NCI-H2196 treated with DMSO at 0.1 percent for 48 hours (cell line): ENCODE measurements around the gene KIF26B.

ENCODE experiments used
- DNase-seq: peaks from one replicate; lab custom pipeline; 2025; ENCODE audit not compliant: unreplicated experiment; lab: John Stamatoyannopoulos, UW

Gene KIF26B

DNA sequence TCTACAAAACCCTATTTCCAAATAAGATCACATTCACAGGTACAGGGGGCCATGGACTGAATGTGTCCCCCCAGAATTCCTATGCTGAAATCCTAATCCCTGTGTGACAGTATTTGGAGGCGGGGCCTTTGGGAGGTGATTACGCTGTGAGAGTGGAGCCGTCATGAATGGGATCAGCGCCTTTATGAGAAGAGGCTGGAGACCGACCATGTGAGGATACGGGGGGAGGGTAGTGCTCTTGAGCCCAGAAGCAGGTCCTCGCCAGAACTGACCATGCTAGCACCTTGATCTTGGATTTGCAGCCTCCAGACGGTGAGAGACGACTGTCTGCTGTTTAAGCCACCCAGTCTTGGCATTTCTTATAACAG, 23.8 kb upstream of the KIF26B start:
- DNase-seq, result no peak

DNA sequence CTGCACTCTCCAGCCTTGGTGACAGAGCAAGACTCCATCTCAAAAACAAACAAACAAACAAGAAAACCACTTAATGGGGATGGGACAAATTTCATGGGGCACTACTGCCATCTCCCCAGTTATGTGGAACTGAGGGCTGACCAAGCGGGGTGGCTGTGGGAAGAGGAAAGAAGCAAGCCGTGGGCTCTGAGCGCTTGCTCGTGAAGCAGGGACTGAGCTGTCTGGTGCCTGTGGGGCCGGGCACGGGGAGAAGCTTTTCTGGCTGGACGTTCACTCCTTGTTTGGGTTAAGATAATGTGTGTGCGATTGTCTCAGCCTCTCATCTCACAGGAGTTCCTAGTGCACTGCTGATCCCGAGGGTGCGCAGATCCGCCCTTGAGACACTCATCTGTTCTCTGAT, 22.0 kb upstream of the KIF26B start:
- no peak for DNase-seq

DNA sequence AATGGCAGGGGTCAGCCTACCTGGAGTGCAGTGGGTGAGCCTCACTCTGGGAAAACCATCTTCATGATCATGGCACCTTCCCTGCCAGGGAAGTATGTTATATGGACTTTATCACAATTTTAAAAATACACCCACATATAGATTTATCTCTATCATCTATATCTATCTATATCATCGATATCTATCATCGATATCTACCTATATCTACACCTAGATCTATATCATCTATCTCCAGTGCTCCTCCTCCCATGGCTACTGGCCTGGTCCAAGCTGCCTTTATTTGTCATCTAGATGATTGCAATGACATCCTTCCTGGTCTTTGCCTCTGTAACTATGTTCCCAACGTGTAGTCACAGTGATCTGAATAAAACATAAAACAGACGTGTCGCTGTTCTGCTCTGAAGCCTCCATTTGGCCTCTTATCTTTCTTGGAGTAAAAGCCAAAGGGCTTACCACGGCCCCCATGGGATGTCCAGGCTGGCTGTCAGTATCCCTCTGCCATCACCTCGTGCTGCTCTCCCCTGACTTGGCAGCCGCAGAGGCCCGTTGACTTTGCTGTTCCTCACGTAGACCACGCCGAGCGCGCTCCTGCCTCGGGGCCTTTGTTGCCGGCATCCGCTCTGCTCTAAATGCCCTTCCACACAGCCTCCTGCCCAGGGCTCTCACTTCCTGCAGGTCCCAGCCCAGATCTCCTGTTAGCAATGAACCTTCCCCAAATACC, 20.6 kb upstream of the KIF26B start:
- no peak for DNase-seq

GRCh38 chr1:245142171-245142798, 12.5 kb upstream of the KIF26B start:
- no peak for DNase-seq

DNA sequence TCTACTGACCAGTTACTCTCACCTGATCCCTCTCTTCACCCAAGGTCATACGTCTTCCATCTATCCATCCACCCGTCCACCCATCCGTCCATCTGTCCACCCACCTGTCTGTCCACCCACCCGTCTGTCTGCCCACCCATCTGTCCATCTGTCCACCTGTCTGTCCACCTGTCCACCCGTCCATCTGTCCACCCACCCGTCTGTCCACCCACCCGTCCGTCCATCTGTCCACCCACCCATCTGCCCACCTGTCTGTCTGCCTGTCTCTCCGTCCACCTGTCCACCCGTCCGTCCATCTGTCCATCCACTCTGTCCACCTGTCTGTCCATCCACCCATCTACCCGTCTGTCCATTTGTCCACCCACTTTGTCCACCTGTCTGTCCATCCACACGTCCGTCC, 11.8 kb upstream of the KIF26B start:
- DNase-seq, result no peak

DNA sequence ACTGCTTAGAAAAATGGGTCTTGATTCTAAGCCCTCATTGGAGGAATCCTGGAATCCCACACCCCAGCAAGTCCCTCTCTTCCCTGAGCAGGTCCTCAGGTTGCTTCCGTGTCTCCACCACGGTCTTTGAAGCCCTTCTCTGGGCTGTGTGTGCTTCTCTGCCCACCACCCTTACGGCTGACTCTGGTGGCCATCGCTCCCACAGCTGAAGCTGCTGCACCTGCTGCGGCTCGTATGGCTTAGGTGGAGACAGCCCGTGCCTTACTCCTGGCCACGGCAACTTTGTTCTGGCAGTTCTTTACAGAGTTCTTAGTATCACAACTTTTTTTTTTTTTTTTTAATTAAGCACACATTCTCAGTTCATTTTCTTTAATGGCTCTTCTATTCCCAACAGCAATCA, 10.9 kb upstream of the KIF26B start:
- DNase-seq, result no peak

- DNase-seq, result no peak
Measured at GRCh38 chr1:245148069-245148468, 6.7 kb upstream of the KIF26B start.

GRCh38 chr1:245148861-245149260, 5.9 kb upstream of the KIF26B start:
- DNase-seq, result no peak

- no peak for DNase-seq
Measured at GRCh38 chr1:245153081-245153551, 1.7 kb upstream of the KIF26B start.

GRCh38 chr1:245153552-245154428, 995 bp upstream of the KIF26B start:
- no peak for DNase-seq

DNA sequence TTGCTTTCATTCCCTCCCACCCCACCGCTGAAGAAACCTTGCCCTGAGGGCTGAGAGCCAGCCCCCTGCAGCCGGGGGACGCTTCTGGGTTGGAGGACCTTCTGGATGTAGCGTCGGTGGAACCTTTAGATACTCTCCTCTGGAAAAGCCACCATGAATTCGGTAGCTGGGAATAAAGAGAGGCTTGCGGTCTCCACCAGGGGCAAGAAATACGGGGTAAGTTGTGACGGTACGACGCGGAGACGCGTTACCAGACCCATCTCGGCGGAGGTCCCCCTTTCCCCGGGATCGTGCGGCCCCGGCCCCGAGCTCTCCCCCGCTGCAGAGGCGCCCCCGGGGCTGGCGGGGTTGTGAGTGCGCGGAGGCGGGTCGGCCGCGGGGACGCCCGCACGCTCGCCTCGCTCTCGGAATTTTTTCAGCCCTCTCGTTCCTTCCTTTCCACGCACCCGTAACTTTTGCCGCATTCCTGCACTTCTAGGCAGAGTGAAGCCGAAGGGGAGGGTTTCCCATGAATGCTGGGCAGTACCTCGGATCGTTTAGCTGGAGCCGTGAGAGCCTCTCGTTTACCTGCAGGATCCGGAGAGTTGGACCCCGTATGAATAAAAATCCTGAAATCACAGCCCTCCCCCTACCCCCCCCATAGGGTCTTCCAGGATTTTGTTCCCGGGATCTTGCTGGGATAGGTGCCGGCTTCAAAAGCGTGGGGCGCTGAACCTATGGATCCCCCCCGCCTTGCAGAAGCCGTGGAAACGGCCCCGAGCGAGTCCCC, 671 bp downstream of the KIF26B start:
- DNase-seq, result no peak

DNA sequence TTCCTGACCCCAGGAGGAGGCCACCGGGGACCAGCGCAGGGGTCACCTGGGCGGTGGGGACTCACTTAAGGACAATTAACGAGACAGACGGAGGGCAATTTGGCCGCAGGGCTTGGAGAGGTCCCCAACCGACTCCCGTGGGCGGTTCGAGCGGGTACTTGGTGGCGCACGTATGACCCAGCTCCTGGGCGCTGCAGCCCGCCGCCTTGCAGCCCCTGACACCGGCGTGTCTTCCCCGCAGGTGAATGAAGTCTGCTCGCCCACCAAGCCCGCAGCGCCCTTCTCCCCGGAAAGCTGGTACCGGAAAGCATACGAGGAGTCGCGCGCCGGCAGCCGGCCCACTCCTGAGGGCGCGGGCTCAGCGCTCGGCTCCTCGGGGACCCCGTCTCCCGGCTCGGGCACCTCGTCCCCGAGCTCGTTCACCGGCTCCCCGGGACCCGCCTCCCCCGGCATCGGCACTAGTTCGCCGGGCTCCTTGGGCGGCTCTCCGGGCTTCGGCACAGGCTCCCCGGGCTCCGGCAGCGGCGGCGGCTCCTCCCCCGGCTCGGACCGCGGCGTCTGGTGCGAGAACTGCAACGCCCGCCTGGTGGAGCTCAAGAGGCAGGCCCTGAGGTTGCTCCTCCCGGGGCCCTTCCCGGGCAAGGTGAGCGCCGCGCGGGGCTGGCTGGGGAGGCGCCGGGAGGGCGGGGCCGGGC, 1.4 kb downstream of the KIF26B start:
- DNase-seq, result peak; percentile 54

GRCh38 chr1:245156736-245157505, 2.1 kb downstream of the KIF26B start:
- peak; percentile 19 for DNase-seq

DNA sequence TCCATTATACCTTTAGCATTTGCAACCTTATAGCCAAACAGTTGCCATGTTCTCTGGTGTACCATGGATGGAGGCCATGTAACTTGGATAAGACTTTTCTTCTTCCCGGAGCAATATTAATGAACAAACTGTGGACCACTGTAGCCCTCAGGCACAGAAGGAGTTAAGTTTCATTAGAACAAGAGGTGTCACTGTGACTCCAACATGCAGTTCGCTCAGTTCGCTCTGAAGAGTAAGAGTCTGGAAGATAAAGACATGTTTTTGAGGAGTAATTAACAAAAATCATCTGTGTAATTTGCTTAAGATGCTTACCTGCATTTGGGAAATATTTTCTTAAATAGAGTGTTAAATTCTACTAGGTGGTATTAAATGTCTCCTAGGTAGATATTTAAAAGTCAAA, 4.1 kb downstream of the KIF26B start:
- no peak for DNase-seq

GRCh38 chr1:245160288-245160687, 5.5 kb downstream of the KIF26B start:
- no peak for DNase-seq

DNA sequence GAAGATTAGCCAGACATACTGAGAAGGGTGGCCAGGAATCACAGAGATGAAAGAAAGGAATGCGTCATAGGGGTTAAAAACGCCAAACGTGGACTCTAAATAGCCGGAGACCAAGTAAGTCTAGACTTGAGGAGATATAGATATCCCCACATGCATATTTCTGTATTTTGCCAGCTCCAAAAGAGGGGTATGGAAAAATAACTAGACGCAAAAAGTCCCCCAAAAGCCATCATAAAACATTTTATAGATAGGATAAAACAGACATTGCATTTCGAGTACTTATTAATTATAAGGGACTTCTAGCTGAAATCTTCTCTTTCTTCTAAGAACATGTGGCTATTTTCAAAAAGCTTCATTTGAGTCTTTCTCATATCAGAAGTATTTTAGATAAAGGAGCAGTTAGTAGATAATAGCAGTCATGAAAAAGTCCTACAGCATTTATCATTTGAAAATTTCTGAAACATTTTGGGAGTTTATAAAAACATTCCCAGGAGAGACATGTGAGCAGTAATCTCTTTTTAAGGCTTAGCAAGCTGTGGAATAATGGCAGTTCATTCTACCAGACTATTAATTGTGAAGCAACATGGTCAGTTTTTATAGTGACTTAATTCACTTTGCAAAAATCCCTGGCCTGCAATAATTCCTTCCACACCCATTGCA, 6.1 kb downstream of the KIF26B start:
- no peak for DNase-seq

- no peak for DNase-seq
Measured at GRCh38 chr1:245161866-245162265, 7.1 kb downstream of the KIF26B start.

- DNase-seq, result no peak
Measured at GRCh38 chr1:245166471-245166885, 11.7 kb downstream of the KIF26B start.

GRCh38 chr1:245168086-245168485, 13.3 kb downstream of the KIF26B start:
- DNase-seq, result no peak
